Neural progenitor cell (in vitro differentiated cells): Measurements from ENCODE around the gene MLST8. TPM values are rescaled to one million over a fixed set of nuclear protein-coding genes. Genes with fewer than 3 reads are reported as not detected.

Source experiments
- DNase-seq: peaks from one replicate; pipeline ENCODE4 v3.0.0-alpha.2; 2016; ENCODE audit warnings: low spot score
- H2AFZ ChIP-seq: fragments of 200-600 bp; sonication (generic); replicated peaks from 2 replicates; pipeline ENCODE4 v1.6.1; 2016; ENCODE audit warnings: antibody characterized with exemption
- H3F3A ChIP-seq: fragments of 200-600 bp; sonication (generic); 2 replicates; pipeline ENCODE4 v1.6.1; 2016; ENCODE audit warnings: antibody characterized with exemption, low read depth
- H3K27ac ChIP-seq: fragments of 200-600 bp; sonication (generic); 2 replicates; pipeline ENCODE4 v1.5.1; 2016; ENCODE audit warnings: mild to moderate bottlenecking
- H3K27me3 ChIP-seq: fragments of 200-600 bp; sonication (generic); 2 replicates; pipeline ENCODE4 v1.6.1; 2016; ENCODE audit warnings: mild to moderate bottlenecking, moderate library complexity
- H3K36me3 ChIP-seq: fragments of 200-600 bp; sonication (generic); 2 replicates; pipeline ENCODE4 v1.5.1; 2016
- H3K4me1 ChIP-seq: fragments of 200-600 bp; sonication (generic); 2 replicates; pipeline ENCODE4 v1.6.1; 2016; ENCODE audit warnings: mixed run types
- H3K4me2 ChIP-seq: fragments of 200-600 bp; sonication (generic); 2 replicates; pipeline ENCODE4 v1.6.1; 2016
- H3K4me3 ChIP-seq: fragments of 200-600 bp; sonication (generic); 2 replicates; pipeline ENCODE4 v1.5.1; 2016
- H3K79me2 ChIP-seq: fragments of 200-600 bp; sonication (generic); 2 replicates; pipeline ENCODE4 v1.6.1; 2016; ENCODE audit warnings: low read depth
- H3K9ac ChIP-seq: fragments of 200-600 bp; sonication (generic); 2 replicates; pipeline ENCODE4 v1.6.1; 2016
- H3K9me3 ChIP-seq: fragments of 200-600 bp; sonication (generic); 2 replicates; pipeline ENCODE4 v1.5.1; 2016; ENCODE audit warnings: low read depth
- H4K20me1 ChIP-seq: fragments of 200-600 bp; sonication (generic); 2 replicates; pipeline ENCODE4 v1.6.1; 2016; ENCODE audit warnings: low read depth
- H3K27ac Mint-ChIP-seq: 3 replicates; pipeline ENCODE4 v1.8.0; 2021; ENCODE audit warnings: mixed read lengths
- H3K27me3 Mint-ChIP-seq: 2 replicates; pipeline ENCODE4 v1.8.0; 2022; ENCODE audit warnings: low read depth, mild to moderate bottlenecking, inconsistent platforms, moderate library complexity, mixed read lengths; ENCODE audit not compliant: insufficient read depth
- H3K36me3 Mint-ChIP-seq: 3 replicates; pipeline ENCODE4 v1.8.0; 2021; ENCODE audit warnings: mixed read lengths
- H3K4me1 Mint-ChIP-seq: 3 replicates; pipeline ENCODE4 v1.8.0; 2021; ENCODE audit warnings: mixed read lengths
- H3K4me3 Mint-ChIP-seq: 3 replicates; pipeline ENCODE4 v1.8.0; 2021; ENCODE audit warnings: mild to moderate bottlenecking, moderate library complexity, mixed read lengths
- H3K9me3 Mint-ChIP-seq: 3 replicates; pipeline ENCODE4 v1.8.0; 2020; ENCODE audit warnings: mixed read lengths
- CTCF ChIP-seq: fragments of 200-600 bp; sonication (generic); IDR thresholded peaks from 2 replicates; pipeline ENCODE4 v1.5.1; 2017; ENCODE audit warnings: antibody characterized with exemption, mild to moderate bottlenecking
- EZH2 ChIP-seq: fragments of 200-600 bp; sonication (generic); IDR thresholded peaks from 2 replicates; pipeline ENCODE4 v1.6.1; 2017; ENCODE audit warnings: antibody characterized with exemption, mild to moderate bottlenecking, moderate library complexity
- EZH2phosphoT487 ChIP-seq: fragments of 200-600 bp; sonication (generic); IDR thresholded peaks from 2 replicates; pipeline ENCODE4 v1.6.1; 2017; ENCODE audit warnings: antibody characterized with exemption
- total RNA-seq: library from RNA; depleted of rRNA; stranded (reverse); fragments of >200 nt; gene quantifications from 2 replicates; pipeline ENCODE4 v1.2.3, GENCODE V29; 2015; ENCODE audit warnings: low replicate concordance

Gene MLST8
- total RNA-seq, 1 donor from 2014 or later: 24.9 TPM

GRCh38 chr16:2208772-2209171 is 3.5 kb downstream of the MLST8 start:
- H3K9me3 ChIP-seq: no peaks in the 10 kb centered on the region
- no peaks in the 10 kb centered on the region for H3K27me3 ChIP-seq
- Mint-ChIP-seq H3K4me1 (peaks cover 31% of the 10 kb centered on the region), H3K9me3 (no peaks in the 10 kb centered on the region), H3K27me3 (peaks cover 18% of the 10 kb centered on the region), H3K36me3 (peaks cover 12% of the 10 kb centered on the region), H3K27ac (no peak overlapping the region), H3K4me3 (no peak overlapping the region)
- H3K4me3 ChIP-seq: no peak overlapping the region
- H4K20me1 ChIP-seq: peaks cover 34% of the 10 kb centered on the region
- H3F3A ChIP-seq: peaks cover 40% of the 10 kb centered on the region
- H2AFZ ChIP-seq: no peak overlapping the region
- H3K9ac ChIP-seq: no peak overlapping the region
- H3K36me3 ChIP-seq: no peaks in the 10 kb centered on the region
- peaks cover 16% of the 10 kb centered on the region for H3K4me1 ChIP-seq
- no peak overlapping the region for H3K27ac ChIP-seq
- no peak overlapping the region for H3K4me2 ChIP-seq
- DNase-seq: no peak
- TF ChIP-seq EZH2: no peak
- no peak for TF ChIP-seq CTCF
- TF ChIP-seq EZH2phosphoT487: no peak
- peaks cover 35% of the 10 kb centered on the region for H3K79me2 ChIP-seq

- H3K9ac ChIP-seq: no peak overlapping the region
- no peaks in the 10 kb centered on the region for H3K9me3 ChIP-seq
- no peak overlapping the region for H3K4me3 ChIP-seq
- no peaks in the 10 kb centered on the region for H3K27me3 ChIP-seq
- H4K20me1 ChIP-seq: peaks cover 41% of the 10 kb centered on the region
- H3K27ac ChIP-seq: no peak overlapping the region
- TF ChIP-seq EZH2phosphoT487 (no peak), EZH2 (no peak), CTCF (no peak)
- Mint-ChIP-seq H3K27me3 (peaks cover 15% of the 10 kb centered on the region), H3K27ac (no peak overlapping the region), H3K9me3 (no peaks in the 10 kb centered on the region), H3K4me1 (peaks cover 29% of the 10 kb centered on the region), H3K4me3 (no peak overlapping the region), H3K36me3 (peaks cover 12% of the 10 kb centered on the region)
- H3K4me2 ChIP-seq: no peak overlapping the region
- H3K79me2 ChIP-seq: peaks cover 41% of the 10 kb centered on the region
- DNase-seq: no peak
- H3K36me3 ChIP-seq: no peaks in the 10 kb centered on the region
- H3K4me1 ChIP-seq: peaks cover 16% of the 10 kb centered on the region
- no peak overlapping the region for H2AFZ ChIP-seq
- H3F3A ChIP-seq: peaks cover 40% of the 10 kb centered on the region
Observed at GRCh38 chr16:2209258-2210008, 4.2 kb downstream of the MLST8 start.

- H3K9me3 ChIP-seq: no peaks in the 10 kb centered on the region
- H3K4me3 Mint-ChIP-seq: no peak overlapping the region
- H3K27ac ChIP-seq: no peak overlapping the region
- H3K9ac ChIP-seq: no peak overlapping the region
- H3F3A ChIP-seq: peaks cover 37% of the 10 kb centered on the region
- no peaks in the 10 kb centered on the region for H3K9me3 Mint-ChIP-seq
- DNase-seq: no peak
- H3K36me3 ChIP-seq: no peaks in the 10 kb centered on the region
- no peaks in the 10 kb centered on the region for H3K27me3 ChIP-seq
- H3K27me3 Mint-ChIP-seq: peaks cover 13% of the 10 kb centered on the region
- H3K4me3 ChIP-seq: no peak overlapping the region
- no peak overlapping the region for H3K4me2 ChIP-seq
- H3K4me1 ChIP-seq: peaks cover 16% of the 10 kb centered on the region
- no peak for TF ChIP-seq EZH2
- no peak for TF ChIP-seq CTCF
- TF ChIP-seq EZH2phosphoT487: no peak
- H3K36me3 Mint-ChIP-seq: peaks cover 12% of the 10 kb centered on the region
- H3K79me2 ChIP-seq: peaks cover 42% of the 10 kb centered on the region
- peaks cover 41% of the 10 kb centered on the region for H4K20me1 ChIP-seq
- H3K4me1 Mint-ChIP-seq: peaks cover 27% of the 10 kb centered on the region
- H2AFZ ChIP-seq: no peak overlapping the region
- H3K27ac Mint-ChIP-seq: no peak overlapping the region
Observed at GRCh38 chr16:2210009-2210332, 4.7 kb downstream of the MLST8 start.
